ENCODE results near the gene PLEKHM3. TPM values are rescaled to one million over a fixed set of nuclear protein-coding genes. Genes with fewer than 3 reads are reported as not detected.
A peak's percentile ranks its signal among the peaks of the same experiment; 100 is the strongest.

PLEKHM3 gene
- total and polyA plus RNA-seq, 2 of the 13 experiments (the other 11 are each of a cell fraction or from before 2014, with no cell fraction given) = 4.5 to 4.7 TPM

- TF ChIP-seq TCF12 (IDR thresholded peaks at IDR 0.05) (no peak), TCF12 (CRISPR knock-in tag; IDR thresholded peaks at IDR 0.05) (peak; percentile 43; the same call in 1 of the 2 replicates), DRAP1 (CRISPR knock-in tag; IDR thresholded peaks at IDR 0.05) (peak; percentile 86), DMTF1 (CRISPR knock-in tag; IDR thresholded peaks at IDR 0.05) (peak; percentile 33; the same call in 1 of the 2 replicates), ZNF12 (CRISPR knock-in tag; IDR thresholded peaks at IDR 0.05) (no peak), ZNF563 (CRISPR knock-in tag; IDR thresholded peaks at IDR 0.05) (no peak), TCF7 (IDR thresholded peaks at IDR 0.05; ENCODE audit: low read depth) (peak; percentile 68), NR2F1 (CRISPR knock-in tag; IDR thresholded peaks at IDR 0.05) (0 out of 4 replicates have a peak, but pooled peaks of 1 of the 2 experiments have one; percentile 12), ZNF7 (CRISPR knock-in tag; IDR thresholded peaks at IDR 0.05) (no peak), ZNF619 (CRISPR knock-in tag; IDR thresholded peaks at IDR 0.05) (0 out of 2 replicates have a peak, but pooled peaks have one; percentile 59), PRDM10 (CRISPR knock-in tag; IDR thresholded peaks at IDR 0.05; ENCODE audit: low read depth) (peak; percentile 59; the same call in 1 of the 2 replicates), ZNF512 (CRISPR knock-in tag; IDR thresholded peaks at IDR 0.05) (no peak), MEF2D (CRISPR knock-in tag; IDR thresholded peaks at IDR 0.05) (peak; percentile 61; the same call in 1 of the 2 replicates), SAP130 (CRISPR knock-in tag; IDR thresholded peaks at IDR 0.05; ENCODE audit: low read depth) (peak; percentile 93), MAZ (IDR thresholded peaks at IDR 0.05; ENCODE audit: borderline replicate concordance, low read depth, low read length) (peak; percentile 75; the same call in 1 of the 2 replicates), MAZ (CRISPR knock-in tag; IDR thresholded peaks at IDR 0.05; ENCODE audit: low read depth) (peak; percentile 8; the same call in 1 of the 2 replicates), ZMAT3 (CRISPR knock-in tag; conservative IDR thresholded peaks at IDR 0.05) (peak; percentile 75; the same call in 1 of the 2 replicates), ZNF710 (CRISPR knock-in tag; IDR thresholded peaks at IDR 0.05; ENCODE audit: borderline replicate concordance) (peak; percentile 93)
Measured at GRCh38 chr2:207828361-207829057, 196.8 kb downstream of the PLEKHM3 start (continued).

All from HepG2 (cell line).